NCI-H2227 (cell line): ENCODE data around the gene FHIT.

Experiments
- DNase-seq: peaks from one replicate; lab custom pipeline; 2025; ENCODE audit not compliant: unreplicated experiment; lab: John Stamatoyannopoulos, UW

Gene FHIT

DNA sequence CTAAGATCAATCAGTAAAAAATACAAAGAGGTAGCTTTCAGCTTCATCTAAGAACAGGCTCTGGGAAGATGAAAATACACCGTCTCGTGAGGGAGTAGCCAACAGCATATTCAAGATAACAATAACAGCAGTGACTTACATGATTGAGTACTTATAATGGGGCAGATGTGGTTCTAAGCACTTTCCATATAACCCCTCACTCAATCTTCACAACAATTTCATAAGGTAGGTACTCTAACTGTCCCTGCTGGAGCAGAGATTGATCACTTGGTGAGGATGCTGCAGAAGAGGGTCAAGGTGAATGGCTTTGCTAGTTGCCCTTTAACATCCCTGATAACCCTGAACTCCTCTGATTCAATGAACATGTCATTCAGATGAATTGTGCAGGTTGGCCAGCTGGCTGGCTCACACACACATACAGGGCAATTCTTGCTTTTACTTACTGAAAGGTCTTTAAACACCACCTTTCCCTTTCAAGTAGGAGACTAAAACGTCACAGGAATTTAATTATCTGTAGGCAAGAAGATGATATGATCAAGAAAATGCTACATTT lies 1217.3 kb downstream of the FHIT start:
- no peak for DNase-seq

GRCh38 chr3:60030982-60031381 lies 1220.3 kb downstream of the FHIT start:
- DNase-seq = no peak

- DNase-seq = no peak
Observed at GRCh38 chr3:60028233-60028632, 1223.0 kb downstream of the FHIT start.

DNA sequence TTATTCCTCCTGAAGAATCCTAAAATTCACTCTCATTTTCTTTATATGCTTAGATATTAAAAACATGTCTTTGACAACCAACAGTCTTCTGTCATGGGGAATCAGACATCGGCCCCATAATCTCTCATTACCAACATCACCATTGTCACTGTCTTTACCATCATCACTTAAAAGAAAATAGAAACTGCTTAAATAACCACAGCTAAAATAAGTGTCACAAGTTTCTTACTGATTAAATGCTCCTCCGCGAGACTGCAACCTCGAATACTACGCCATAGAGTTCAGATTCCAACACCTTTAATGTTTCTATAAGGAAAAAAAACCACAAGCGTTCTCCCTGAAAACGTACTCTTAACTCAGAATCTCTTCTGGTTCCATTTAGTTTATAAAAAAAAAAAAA lies 1223.9 kb downstream of the FHIT start:
- no peak for DNase-seq

DNA sequence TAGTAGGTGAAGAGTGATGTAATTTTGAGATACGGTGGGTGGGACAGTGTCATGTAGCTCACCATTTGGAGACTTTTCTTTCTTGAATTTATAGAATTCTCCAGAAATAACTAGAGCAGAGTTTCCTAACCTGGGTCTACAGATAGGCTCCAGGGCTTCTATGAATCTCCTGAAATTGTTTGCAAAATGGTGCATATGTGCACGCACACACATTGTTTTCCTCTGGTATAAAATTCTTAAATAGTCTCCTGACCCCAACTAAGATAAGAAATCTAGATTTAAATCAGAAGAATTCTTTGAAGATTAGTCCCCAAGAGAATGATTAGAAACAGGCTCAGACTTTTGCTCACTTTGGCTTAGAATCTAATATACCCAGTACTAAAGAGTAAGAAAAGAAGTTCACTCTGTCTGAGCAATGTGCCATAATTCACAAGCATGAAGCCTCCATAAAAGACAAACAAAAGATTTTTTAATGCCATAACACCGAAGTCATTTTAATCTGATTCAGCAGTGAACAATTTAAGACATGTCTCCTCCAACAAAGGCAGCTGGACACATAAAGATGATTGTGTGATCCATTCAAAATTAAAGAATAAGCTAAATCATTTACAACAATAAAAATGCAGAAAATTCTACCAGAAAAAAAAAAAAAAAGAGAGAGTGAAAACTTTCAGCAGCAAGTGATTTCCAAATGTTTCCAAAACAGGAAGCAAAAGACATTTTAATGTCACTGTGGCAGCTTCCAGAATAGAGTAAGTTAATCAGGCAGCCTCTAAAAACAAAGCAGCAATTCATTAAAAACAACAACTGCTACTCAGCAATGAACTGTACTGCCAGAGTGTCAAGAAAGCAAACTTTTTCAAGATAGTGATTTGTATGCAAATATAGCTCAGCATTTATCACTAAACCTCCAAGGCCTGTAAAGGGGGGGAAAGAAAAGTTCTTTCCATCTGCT lies 1225.9 kb downstream of the FHIT start:
- no peak for DNase-seq

GRCh38 chr3:60024400-60024799 lies 1226.9 kb downstream of the FHIT start:
- no peak for DNase-seq

DNA sequence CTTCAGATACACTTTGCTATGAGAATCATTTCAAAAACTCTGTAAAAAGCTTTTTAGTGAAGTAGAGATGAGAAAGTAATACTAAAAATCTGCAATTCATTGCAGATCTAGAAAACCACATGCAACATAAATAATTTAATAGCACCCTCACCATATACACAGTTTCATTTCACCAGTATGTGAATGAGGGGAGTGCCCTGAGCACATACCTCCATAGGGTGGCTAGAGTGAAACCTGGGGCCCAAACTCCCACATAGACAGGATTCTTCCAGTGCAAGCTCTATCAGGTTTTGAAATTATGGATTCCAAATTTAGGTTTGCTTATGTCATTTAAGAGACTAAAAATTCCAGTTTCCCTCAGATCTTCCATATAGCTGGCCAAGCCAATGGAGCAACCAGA lies 1228.1 kb downstream of the FHIT start:
- no peak for DNase-seq

DNA sequence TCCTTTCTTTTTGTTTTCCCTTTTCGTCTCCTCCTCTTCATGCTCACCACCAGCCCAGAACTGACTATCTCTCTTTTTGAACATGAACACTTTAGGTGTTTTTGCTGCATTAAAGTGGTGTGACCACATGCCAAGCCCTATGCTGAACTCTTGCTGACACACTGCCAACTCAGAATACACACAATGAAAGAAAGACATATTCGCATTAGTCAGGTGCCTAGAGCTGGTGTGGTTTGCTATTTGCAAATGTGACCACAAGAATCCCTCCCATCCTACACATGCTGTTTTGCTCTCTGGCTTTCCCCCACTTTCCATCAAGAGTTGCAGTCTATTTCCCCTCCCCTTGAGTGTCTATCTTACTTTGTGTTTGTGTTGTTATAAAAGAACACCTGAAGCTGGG lies 1233.6 kb downstream of the FHIT start:
- no peak for DNase-seq

- DNase-seq = no peak
Observed at GRCh38 chr3:60015032-60015705, 1236.1 kb downstream of the FHIT start.

- DNase-seq = no peak
Observed at GRCh38 chr3:60013241-60013640, 1238.0 kb downstream of the FHIT start.

GRCh38 chr3:60011218-60011617 lies 1240.0 kb downstream of the FHIT start:
- DNase-seq = no peak

DNA sequence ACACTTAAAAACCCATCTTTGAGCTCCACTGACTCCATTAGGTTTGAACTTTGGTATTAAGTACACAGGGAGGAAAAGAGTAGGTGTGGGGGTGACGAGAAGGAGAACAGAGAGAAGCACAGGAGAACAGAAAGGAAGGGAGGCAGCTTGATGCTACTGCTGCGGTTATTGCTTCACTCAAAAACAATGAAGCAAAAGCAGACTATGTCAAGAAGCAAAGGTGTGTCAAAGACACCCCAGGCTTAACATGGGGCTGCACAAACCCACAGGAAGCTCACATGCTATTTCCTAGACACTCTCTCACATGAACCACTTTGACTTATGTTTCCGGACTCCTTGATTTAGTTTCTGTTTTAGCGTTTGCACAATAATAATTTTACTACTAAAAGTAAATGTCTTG lies 1240.5 kb downstream of the FHIT start:
- DNase-seq = no peak

GRCh38 chr3:60009931-60010478 lies 1241.2 kb downstream of the FHIT start:
- no peak for DNase-seq

DNA sequence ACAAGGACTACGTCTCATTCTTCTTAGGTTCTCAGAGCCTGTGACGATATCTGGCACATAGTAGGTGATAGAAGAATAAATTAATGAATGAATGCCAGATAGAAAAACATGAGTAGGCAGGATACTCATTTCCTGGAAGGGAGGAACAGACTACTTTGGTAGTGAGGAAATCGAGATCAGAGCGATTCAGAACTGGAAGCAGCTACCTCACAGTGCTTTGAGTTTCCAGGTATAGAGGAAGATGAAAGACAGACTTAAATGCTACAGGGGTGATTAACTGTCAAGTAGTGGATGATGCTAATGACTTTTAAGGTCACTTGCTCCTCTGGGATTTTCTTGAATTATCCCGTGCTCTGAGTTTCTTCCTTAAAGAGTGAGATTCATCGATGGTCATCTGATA lies 1249.9 kb downstream of the FHIT start:
- no peak for DNase-seq

DNA sequence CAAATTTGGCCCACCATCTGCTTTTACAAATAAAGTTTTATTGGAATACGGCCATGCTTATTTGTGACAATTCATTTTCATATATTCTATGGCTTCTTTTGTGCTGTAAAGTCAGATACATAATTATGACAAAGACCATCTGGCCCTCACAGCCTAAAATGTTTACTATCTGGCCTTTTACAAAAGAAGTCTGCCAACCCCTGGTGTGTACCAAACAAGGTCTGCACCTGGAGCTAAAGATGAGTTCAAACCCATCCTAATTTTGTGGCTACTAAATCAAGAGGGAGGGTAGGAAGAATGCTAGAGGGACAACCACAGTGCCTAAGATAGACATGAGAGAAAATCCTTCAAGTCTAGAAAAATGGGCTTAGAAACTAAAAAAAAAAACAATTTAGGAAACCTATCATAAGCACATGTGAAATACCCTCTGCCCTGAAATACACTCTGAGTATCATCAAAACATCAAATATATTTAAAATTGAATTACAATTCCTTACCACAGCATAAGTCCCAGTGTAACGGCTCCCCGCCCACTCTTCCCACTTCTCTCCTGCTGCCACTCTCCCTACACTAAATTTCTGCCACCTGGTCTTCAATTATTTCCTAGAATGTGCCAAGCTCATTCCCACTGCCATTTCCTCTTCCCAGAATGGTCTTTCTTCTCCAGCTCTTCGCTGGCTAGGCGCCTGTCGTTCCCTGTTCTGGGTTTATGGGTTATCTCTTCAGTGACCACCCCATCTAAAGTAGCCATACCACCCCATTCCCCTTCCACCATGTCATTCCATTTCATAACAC lies 1250.7 kb downstream of the FHIT start:
- no peak for DNase-seq

GRCh38 chr3:59998058-59998457 lies 1253.2 kb downstream of the FHIT start:
- peak; percentile 20 for DNase-seq

- DNase-seq = no peak
Observed at GRCh38 chr3:59997583-59997982, 1253.7 kb downstream of the FHIT start.

DNA sequence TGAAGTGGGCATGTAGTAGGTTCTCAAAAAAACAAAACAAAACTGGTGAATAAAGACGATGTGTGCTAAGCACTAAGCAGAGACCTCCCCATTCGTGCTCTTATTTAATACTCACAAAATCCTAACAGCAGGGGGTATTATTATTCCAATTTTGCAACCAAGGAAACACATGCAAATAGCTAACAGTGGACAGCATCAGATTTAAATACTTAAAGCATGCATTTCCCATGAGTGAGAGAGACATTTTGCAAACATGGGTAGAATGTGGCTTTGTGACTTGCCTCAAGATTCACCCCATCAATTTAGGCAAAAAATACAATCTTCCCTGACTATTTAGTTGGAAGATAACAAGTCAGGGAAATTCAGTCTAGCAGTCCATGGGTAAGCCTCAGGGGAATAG lies 1255.2 kb downstream of the FHIT start:
- DNase-seq = no peak

GRCh38 chr3:59995563-59995962 lies 1255.7 kb downstream of the FHIT start:
- DNase-seq = no peak

DNA sequence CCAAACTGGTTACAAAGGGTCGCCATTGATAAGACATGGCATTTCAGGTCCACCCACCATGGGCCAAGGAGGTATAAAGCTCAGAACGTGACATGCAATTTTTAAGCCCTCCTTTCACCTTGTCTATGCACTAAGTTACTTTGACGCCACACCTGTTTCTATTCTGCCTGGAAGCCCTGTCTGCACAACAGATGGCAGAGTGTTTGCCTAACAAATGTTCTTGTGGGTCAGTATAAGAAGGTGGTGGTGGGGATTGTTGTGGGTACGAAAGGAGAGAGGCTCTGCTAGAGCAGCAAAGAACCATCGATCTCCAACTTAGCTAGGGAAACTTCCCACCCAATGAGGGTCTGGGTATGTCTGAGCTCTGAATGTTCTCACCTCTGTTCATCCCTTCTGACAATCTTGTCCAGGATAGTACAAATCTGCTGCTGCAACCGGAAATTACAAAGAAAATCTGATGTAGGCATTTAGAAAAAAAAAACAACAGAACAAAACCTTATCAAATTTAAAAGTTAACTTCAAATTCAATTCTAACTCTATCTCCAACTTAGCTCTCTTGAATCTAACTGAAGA lies 1256.4 kb downstream of the FHIT start:
- no peak for DNase-seq

DNA sequence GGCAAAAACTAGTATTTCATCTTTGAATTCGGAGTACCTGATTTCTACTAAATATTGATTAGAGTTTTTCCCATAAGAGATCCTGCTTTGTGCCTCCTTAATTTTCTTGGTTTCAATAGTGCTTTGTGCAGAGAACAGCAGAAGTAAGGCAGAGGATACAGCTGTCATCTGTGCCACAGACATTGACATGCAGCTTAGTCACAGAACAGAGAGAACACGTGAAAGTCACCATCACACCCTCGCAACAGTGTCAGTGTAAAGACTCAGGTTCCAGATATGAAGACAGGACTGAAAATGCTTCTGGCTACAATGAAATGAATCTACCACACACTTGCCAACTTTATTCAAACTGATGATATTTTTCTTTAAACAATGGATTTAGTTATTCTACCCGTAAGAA lies 1258.7 kb downstream of the FHIT start:
- DNase-seq = no peak
